NT2/D1 (cell line): ENCODE results near the gene MRPS12.

Experiments used
- DNase-seq: peaks from one replicate; pipeline ENCODE4 v3.0.0-alpha.2; 2011; ENCODE audit warnings: low read depth, low spot score
- H3K27me3 ChIP-seq: 2 replicates; pipeline ENCODE4 v1.6.0; 2011; ENCODE audit warnings: mild to moderate bottlenecking; ENCODE audit not compliant: insufficient read length, insufficient read depth
- H3K36me3 ChIP-seq: 2 replicates; pipeline ENCODE4 v1.6.1; 2011; ENCODE audit warnings: mild to moderate bottlenecking, low read length, mixed read lengths; ENCODE audit not compliant: insufficient read depth, insufficient read length
- H3K4me1 ChIP-seq: 2 replicates; pipeline ENCODE4 v1.5.1; 2011; ENCODE audit not compliant: insufficient read depth, insufficient read length
- H3K4me3 ChIP-seq: 2 replicates; pipeline ENCODE4 v1.5.1; 2011; ENCODE audit warnings: low read depth; ENCODE audit not compliant: insufficient read length
- H3K9ac ChIP-seq: 2 replicates; pipeline ENCODE4 v1.6.0; 2011; ENCODE audit warnings: low read depth; ENCODE audit not compliant: insufficient read length
- H3K9me3 ChIP-seq: 2 replicates; pipeline ENCODE4 v1.5.1; 2011; ENCODE audit warnings: mild to moderate bottlenecking, low read length; ENCODE audit not compliant: insufficient read depth
- SUZ12 ChIP-seq: IDR thresholded peaks from 2 replicates; pipeline ENCODE4 v1.6.1; 2011; ENCODE audit not compliant: insufficient read length, insufficient read depth; ENCODE audit errors: extremely low read depth
- YY1 ChIP-seq: IDR thresholded peaks from 2 replicates; pipeline ENCODE4 v1.6.1; 2011; ENCODE audit not compliant: insufficient read length, insufficient read depth
- ZNF274 ChIP-seq: IDR thresholded peaks from 2 replicates; pipeline ENCODE4 v1.6.1; 2011; ENCODE audit warnings: mild to moderate bottlenecking, low read depth, low read length

MRPS12 gene

DNA sequence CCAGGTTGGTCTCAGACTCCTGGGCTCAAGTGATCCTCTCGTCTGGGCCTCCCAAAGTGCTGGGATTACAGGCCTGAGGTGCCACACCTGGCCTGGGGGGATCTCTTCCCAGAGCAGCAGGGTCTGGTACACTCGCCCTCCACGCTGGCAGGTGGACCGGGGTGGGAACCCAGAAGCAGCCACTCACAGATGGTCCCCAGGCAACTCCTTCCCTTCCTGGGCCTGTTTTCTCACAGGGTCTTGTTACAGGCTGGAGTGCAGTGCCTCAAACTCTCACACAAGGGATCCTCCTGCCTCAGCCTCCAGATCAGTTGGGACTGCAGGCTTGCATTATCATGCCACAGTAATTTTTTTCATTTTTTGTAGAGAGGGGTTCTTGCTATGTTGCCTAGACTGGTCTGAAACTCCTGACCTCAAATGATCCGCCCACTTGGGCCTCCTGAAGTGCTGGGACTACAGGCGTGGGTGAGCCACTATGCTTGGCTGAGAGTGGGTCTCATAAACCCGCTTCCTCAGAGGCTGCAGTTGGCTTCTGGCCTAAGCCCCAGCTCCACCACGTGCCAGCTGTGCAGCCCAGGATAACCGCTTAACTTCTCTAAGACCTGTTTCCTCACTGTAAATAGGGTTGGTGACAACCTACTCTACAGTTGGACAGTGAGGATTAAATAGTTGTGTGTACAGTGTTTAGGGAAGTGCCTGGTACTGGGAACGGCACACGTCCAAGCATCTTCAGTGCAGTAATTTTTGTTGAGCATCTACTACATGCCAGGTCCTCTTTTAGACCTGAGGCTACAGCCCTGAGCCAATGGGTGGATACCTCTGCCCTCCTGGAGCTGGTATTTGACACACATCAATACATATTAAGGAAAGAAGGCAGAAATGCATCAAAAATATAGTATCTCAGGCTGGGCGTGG lies 17.9 kb upstream of the MRPS12 start:
- peaks cover 4% of the 10 kb centered on the region for H3K4me1 ChIP-seq
- no peaks in the 10 kb centered on the region for H3K9me3 ChIP-seq
- DNase-seq: no peak
- H3K36me3 ChIP-seq: peaks cover 16% of the 10 kb centered on the region
- no peak for TF ChIP-seq ZNF274
- no peak for TF ChIP-seq SUZ12
- TF ChIP-seq YY1: no peak
- H3K9ac ChIP-seq: no peak overlapping the region
- no peak overlapping the region for H3K4me3 ChIP-seq
- no peaks in the 10 kb centered on the region for H3K27me3 ChIP-seq

DNA sequence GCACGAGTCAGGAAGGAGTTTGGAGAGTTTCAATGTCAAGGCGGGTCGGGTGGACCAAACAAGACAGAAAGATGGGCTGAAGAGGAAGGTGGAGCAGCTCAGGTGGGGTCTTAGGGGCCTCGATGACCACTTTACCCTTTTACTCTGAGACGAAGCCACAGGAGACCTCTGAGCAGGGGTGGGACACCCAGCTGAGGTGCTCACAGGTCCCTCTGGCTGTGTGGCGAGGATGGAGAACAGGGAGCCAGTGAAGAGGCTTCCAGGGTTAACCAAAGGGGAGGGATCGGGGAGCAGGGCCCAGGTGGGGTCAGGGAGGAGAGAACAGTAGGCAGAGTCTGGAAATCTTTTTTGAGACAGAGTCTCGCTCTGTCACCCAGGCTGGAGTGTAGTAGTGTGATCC lies 16.8 kb upstream of the MRPS12 start:
- Histone ChIP-seq H3K36me3 (peaks cover 8% of the 10 kb centered on the region), H3K27me3 (no peaks in the 10 kb centered on the region), H3K4me1 (peaks cover 4% of the 10 kb centered on the region), H3K9ac (no peak overlapping the region), H3K9me3 (no peaks in the 10 kb centered on the region), H3K4me3 (no peak overlapping the region)
- TF ChIP-seq SUZ12 (no peak), YY1 (no peak), ZNF274 (no peak)
- DNase-seq: no peak

DNA sequence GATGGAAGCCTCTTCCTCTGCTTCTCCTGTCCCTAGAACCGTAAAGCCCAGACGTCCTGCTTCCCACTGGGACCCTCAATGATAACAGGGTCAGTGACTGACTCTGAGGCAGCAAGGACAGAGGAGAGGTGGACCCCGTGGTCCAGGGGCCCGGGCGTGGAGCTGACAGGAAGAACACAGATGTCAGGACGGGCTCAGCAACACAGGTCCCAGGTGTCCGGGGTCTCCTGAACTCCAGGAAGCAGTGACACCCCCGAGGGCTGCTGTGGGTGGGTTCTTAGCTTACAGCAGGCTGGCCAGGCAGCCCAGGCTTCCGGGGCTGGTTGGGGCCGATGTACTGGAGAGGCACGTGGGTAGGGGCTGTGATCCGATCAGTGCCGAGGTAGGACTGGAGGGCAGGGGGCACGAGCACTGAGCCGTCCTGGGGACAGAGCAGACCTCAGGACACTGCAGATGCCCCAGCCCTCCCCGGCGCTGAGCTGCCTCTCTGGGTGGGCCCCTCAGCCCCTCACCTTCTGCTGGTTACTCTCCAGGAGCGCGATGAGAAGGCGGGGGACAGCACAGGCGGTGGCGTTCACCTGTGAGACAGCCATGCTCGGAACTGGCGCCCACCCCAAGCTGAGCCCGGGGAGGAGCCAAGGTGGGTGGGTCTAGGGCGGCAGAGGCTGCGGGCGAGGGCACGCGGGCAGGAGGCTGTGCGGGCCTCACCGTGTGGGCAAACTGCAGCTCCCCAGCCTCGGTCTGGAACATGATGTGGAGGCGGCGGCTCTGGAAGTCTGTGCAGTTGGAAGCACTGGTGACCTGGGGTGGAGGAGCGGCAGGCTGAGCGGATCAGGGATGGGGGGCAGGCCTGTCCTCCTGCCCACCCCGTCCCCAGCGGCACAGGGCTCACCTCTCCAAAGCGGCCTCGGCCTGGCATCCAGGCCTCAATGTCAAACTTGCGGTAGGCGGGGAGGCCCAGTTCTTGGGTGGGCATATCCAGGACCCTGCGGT lies 15.1 kb upstream of the MRPS12 start:
- TF ChIP-seq SUZ12: no peak
- no peak for TF ChIP-seq YY1
- no peak for TF ChIP-seq ZNF274
- Histone ChIP-seq H3K9me3 (no peaks in the 10 kb centered on the region), H3K36me3 (peaks cover 13% of the 10 kb centered on the region), H3K4me3 (no peak overlapping the region), H3K4me1 (peaks cover 4% of the 10 kb centered on the region), H3K27me3 (no peaks in the 10 kb centered on the region), H3K9ac (no peak overlapping the region)
- no peak for DNase-seq

DNA sequence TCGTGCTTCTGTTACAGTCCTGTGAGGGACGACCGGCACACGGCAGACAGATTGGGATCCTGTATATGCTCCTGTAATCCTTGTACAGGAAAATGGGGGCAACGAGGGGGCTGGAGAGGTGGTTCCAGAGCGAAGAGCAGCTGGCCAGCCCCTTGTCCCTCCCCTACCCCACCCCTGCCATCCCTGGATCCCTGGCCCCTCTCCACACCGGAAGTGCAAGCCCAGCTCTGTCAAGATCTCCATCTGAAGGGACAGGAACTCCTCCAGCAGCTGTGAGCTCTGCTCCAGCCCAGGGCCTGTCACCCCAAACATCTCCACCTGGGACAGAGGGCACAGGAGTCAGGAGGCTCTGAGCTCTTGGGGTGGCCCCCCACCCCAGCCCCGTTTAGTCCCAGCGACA lies 13.2 kb upstream of the MRPS12 start:
- no peak overlapping the region for H3K9ac ChIP-seq
- no peaks in the 10 kb centered on the region for H3K9me3 ChIP-seq
- H3K36me3 ChIP-seq: peaks cover 27% of the 10 kb centered on the region
- DNase-seq: no peak
- peaks cover 3% of the 10 kb centered on the region for H3K4me1 ChIP-seq
- no peaks in the 10 kb centered on the region for H3K27me3 ChIP-seq
- H3K4me3 ChIP-seq: no peak overlapping the region
- TF ChIP-seq YY1 (no peak), SUZ12 (no peak), ZNF274 (no peak)

DNA sequence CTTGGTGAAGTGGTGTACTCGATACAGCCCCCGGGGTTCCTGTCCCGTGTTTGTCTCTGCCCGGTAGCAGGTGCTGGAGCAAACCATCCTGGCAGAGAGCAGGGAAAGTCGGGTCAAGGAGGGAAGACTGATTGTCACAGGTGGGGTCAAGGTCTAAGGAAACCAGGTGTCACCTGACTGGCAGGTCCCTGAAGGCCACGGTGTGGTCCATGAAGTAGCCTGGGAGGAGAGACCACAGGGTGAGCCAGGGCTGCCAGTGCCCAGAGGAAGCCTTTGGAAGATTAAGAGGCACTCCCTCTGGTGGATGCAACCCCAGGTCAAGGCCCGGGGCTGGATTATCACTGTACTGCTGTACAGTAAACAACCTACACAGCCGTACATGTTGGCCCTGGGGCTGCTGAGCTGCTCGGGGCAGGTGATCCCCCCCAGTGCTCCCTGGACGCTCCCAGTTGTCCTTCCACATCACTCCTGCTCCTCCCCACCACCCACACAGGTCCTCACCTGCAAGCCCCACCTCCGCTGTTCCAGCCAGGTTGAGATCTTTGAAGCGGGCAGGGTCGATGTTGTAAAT lies 12.7 kb upstream of the MRPS12 start:
- TF ChIP-seq SUZ12 (no peak), YY1 (no peak), ZNF274 (no peak)
- Histone ChIP-seq H3K4me1 (peaks cover 3% of the 10 kb centered on the region), H3K27me3 (no peaks in the 10 kb centered on the region), H3K4me3 (no peak overlapping the region), H3K36me3 (peaks cover 28% of the 10 kb centered on the region), H3K9me3 (no peaks in the 10 kb centered on the region), H3K9ac (no peak overlapping the region)
- no peak for DNase-seq

DNA sequence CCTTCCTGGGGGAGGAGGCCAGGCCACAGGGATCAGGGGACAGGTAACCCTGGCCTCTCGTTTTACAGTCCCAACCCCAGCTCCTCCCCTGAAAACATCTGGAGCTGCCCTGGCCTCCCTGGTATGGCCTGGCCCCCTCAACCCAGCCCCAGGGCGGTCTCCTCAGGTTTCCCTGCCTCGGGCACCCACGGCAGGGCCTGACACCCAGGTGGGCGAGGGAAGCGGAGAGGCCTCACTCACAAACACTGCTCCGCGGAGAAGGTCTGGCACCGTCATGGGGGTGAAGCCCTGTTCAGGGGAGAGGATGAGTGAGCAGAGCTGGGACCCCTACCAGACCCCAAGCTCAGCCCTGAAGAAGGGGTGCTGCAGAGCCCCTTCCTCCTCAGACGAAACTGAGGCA lies 12.2 kb upstream of the MRPS12 start:
- no peak for TF ChIP-seq YY1
- no peak for TF ChIP-seq ZNF274
- no peak for TF ChIP-seq SUZ12
- Histone ChIP-seq H3K36me3 (peaks cover 28% of the 10 kb centered on the region), H3K9me3 (no peaks in the 10 kb centered on the region), H3K27me3 (no peaks in the 10 kb centered on the region), H3K4me3 (no peak overlapping the region), H3K9ac (no peak overlapping the region), H3K4me1 (peaks cover 3% of the 10 kb centered on the region)
- DNase-seq: no peak

DNA sequence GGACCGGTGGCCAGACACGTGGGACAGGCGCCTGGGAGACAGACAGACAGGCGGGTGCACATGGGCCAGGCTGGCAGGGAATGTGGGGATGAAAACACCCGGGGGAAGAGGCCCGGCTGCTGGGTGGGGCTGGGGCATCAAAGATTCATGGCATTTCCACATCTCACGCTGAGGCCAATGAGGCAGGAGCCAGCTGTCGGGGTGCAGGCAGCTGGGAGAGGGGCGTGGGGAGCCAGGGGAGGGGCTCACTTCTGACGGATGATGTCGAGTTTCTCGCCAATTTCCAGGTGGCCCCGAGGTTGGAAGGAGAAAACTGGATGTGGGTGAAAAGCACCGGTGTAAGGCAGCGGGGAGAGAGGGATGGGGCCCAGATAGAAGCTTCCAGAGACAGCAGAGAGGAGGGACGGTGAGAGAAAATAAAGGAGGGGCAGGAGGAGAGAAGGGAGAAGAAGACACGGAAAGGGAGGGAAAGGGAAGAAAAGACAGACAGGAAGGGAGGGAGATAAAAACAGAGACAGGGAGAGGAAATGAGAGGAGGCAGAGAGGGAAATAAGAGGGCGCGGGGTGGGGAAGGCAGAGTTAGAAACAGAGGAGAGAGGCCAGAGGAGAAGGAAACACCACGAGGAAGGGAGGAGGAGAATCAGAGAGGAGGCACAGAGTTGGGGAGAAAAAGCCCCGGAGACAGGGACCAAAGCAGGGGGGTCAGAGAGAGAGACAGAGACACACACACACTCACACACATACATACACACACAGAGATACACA lies 10.7 kb upstream of the MRPS12 start:
- no peak for DNase-seq
- peaks cover 38% of the 10 kb centered on the region for H3K36me3 ChIP-seq
- no peak overlapping the region for H3K4me3 ChIP-seq
- no peak overlapping the region for H3K9ac ChIP-seq
- no peak for TF ChIP-seq ZNF274
- no peak for TF ChIP-seq SUZ12
- no peak for TF ChIP-seq YY1
- peaks cover 3% of the 10 kb centered on the region for H3K4me1 ChIP-seq
- no peaks in the 10 kb centered on the region for H3K27me3 ChIP-seq
- H3K9me3 ChIP-seq: no peaks in the 10 kb centered on the region
